ENCODE data around the gene OPCML. TPM values are rescaled to one million over a fixed set of nuclear protein-coding genes. Genes with fewer than 3 reads are reported as not detected.

Gene OPCML
- total RNA-seq, 1 donor from 2014 or later = 4.6 TPM

DNA sequence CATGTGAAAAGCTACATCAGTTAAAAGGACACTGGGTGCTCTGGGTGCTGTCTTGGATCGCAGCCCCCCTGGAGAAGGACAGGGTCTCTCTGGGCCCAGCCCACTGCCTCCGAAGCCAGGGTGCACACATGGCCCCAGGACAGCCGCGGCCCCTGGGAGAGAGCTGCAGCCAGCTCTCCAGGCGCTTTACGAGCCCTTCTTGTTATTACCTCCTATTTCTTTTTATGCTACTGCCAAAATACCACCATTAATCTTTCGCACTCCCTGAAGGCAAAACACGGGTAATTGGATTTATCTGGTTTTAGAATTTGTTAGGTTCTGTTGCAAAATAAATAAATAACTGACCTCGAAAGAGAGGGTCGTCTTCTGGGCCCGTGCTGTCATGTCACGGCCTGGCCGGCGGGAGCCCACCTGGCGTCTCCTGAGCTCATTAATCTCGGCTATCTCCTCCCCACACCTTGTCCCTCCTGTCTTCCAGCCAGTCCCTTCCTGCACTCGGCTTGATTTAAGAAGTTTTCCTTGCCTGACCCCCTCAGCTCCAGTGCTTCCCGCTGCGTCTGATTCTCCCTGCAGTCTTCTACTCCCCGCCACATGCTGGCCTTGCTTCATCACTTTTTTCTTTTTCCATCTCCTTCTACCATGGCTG is 611.7 kb downstream of the OPCML start:
- DNase-seq (ENCODE audit: extremely low spot score, unreplicated experiment) = no peak
- no peaks in the 10 kb centered on the region for H3K36me3 Mint-ChIP-seq
- H3K27ac Mint-ChIP-seq = no peak overlapping the region
- peaks cover 7% of the 10 kb centered on the region for H3K9me3 Mint-ChIP-seq
- TF ChIP-seq, protein P1, sequence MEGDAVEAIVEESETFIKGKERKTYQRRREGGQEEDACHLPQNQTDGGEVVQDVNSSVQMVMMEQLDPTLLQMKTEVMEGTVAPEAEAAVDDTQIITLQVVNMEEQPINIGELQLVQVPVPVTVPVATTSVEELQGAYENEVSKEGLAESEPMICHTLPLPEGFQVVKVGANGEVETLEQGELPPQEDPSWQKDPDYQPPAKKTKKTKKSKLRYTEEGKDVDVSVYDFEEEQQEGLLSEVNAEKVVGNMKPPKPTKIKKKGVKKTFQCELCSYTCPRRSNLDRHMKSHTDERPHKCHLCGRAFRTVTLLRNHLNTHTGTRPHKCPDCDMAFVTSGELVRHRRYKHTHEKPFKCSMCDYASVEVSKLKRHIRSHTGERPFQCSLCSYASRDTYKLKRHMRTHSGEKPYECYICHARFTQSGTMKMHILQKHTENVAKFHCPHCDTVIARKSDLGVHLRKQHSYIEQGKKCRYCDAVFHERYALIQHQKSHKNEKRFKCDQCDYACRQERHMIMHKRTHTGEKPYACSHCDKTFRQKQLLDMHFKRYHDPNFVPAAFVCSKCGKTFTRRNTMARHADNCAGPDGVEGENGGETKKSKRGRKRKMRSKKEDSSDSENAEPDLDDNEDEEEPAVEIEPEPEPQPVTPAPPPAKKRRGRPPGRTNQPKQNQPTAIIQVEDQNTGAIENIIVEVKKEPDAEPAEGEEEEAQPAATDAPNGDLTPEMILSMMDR (conservative IDR thresholded peaks at IDR 0.05) = no peak
- peaks cover 7% of the 10 kb centered on the region for H3K4me1 Mint-ChIP-seq (ENCODE audit: unreplicated experiment)
- H3K4me3 Mint-ChIP-seq = peak overlapping the region; percentile 29
- H3K27me3 Mint-ChIP-seq = peaks cover 70% of the 10 kb centered on the region

DNA sequence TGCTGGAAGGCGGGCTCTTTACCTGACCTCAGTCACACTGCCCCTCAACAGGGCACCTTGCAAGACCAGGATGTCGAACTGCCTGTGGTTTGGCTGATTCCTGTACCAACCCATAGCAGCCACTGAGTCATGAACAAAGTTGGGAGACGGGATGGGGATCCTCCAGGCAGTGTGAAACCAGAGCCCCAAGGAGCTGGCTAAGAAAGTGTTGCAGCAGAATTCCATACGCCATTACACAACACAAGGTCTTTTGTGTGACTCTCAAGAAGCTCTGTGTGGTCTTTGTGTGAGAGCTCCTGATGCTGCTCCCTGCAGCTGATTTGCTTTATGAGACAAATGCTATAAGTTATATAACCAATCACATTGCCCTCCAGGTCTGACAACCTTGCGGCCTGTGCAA is 617.7 kb downstream of the OPCML start:
- Mint-ChIP-seq H3K27me3 (peaks cover 61% of the 10 kb centered on the region), H3K27ac (no peak overlapping the region), H3K4me3 (no peak overlapping the region), H3K36me3 (no peaks in the 10 kb centered on the region), H3K9me3 (peaks cover 5% of the 10 kb centered on the region), H3K4me1 (ENCODE audit: unreplicated experiment) (peaks cover 27% of the 10 kb centered on the region)
- TF ChIP-seq, protein P1 (conservative IDR thresholded peaks at IDR 0.05) = no peak
- no peak for DNase-seq (ENCODE audit: extremely low spot score, unreplicated experiment)

DNA sequence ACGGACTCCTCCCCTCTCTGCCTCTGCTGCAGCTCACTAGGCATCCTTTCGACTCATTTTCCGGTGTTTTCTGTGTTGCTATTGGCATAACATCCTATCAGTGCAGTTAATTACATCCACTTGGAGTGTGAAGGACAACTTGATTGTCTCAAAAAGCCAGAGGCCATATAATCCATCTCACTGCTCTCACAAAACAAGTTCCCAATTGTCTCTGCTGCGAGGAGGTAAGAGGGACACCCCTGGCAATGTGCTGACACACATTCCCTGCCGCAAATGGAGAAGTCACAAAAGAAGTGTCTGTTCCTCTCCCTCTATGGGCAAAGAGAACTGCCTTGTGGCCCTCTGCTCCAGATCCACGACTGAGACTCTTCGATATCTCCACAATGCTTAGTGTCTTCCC is 618.4 kb downstream of the OPCML start:
- TF ChIP-seq, protein P1 (conservative IDR thresholded peaks at IDR 0.05) = no peak
- Mint-ChIP-seq H3K27me3 (peaks cover 57% of the 10 kb centered on the region), H3K27ac (no peak overlapping the region), H3K36me3 (no peaks in the 10 kb centered on the region), H3K4me1 (ENCODE audit: unreplicated experiment) (peaks cover 27% of the 10 kb centered on the region), H3K9me3 (peaks cover 5% of the 10 kb centered on the region), H3K4me3 (no peak overlapping the region)
- no peak for DNase-seq (ENCODE audit: extremely low spot score, unreplicated experiment)

DNA sequence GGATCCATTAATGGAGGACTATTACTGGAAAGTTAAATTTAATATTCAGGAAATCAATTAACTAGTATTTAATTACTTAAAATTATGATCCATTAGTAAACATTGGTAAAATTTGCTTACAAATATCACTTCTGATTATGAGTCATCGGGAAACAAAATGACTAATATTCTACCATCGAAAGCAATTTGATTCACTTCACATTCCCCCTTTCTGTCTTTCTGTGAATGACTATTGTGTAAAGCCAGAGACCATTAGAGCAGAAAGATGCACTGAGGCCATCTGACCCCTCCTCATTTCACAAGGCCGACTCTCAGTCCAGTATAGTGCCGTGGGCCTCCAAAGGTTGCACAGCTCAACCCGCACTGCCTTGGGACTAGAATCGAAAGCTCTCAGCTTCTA is 619.0 kb downstream of the OPCML start:
- TF ChIP-seq, protein P1 (conservative IDR thresholded peaks at IDR 0.05) = no peak
- Mint-ChIP-seq H3K4me3 (no peak overlapping the region), H3K36me3 (peaks cover under 1% of the 10 kb centered on the region), H3K4me1 (ENCODE audit: unreplicated experiment) (peaks cover 27% of the 10 kb centered on the region), H3K27me3 (peaks cover 56% of the 10 kb centered on the region), H3K27ac (no peak overlapping the region), H3K9me3 (peaks cover 5% of the 10 kb centered on the region)
- DNase-seq (ENCODE audit: extremely low spot score, unreplicated experiment) = no peak

DNA sequence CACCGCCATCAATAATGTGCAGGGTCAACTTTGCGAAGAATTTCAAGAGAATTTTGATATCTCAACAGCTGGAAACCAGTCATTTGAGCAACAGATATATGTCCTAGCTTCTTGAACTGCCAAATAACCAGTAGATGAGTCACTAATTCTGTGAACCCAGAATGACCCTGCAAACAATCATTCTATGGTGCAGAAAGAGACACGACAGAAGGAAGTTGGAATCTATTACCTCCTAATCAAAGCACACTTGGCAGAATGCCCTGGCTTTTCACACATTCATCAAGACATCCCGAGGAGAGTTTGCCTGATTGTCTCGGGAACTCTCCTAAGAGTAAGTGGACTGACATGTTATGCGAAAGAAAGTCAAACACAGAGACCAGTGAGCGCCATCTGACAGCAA is 621.1 kb downstream of the OPCML start:
- TF ChIP-seq, protein P1 (conservative IDR thresholded peaks at IDR 0.05) = no peak
- Mint-ChIP-seq H3K4me1 (ENCODE audit: unreplicated experiment) (peaks cover 40% of the 10 kb centered on the region), H3K4me3 (no peak overlapping the region), H3K27me3 (peaks cover 54% of the 10 kb centered on the region), H3K27ac (no peak overlapping the region), H3K9me3 (peaks cover 5% of the 10 kb centered on the region), H3K36me3 (peaks cover 3% of the 10 kb centered on the region)
- no peak for DNase-seq (ENCODE audit: extremely low spot score, unreplicated experiment)

Measured in type B pancreatic cell (in vitro differentiated cells).